ENCODE results near the gene ATP7B.

Gene ATP7B

DNA sequence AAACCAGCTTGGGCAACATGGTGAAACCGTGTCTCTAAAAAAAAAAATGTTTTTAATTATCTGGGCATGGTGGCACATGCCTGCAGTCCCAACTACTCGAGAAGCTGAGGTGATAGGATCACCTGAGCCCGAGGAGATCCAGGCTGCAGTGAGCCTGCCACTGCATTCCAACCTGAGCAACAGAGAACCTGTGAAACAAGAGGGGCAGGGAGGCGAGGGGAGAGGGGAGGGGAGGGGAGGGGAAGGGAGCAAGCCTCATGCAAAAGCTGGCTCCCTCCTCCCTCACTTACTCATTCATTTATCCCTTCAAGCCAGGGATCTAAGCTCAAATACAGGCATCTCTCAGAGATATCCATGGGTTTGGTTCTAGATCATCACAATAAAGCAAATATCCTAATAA, 8.9 kb downstream of the ATP7B start:
- TF ChIP-seq, protein P1, sequence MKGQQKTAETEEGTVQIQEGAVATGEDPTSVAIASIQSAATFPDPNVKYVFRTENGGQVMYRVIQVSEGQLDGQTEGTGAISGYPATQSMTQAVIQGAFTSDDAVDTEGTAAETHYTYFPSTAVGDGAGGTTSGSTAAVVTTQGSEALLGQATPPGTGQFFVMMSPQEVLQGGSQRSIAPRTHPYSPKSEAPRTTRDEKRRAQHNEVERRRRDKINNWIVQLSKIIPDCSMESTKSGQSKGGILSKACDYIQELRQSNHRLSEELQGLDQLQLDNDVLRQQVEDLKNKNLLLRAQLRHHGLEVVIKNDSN (IDR thresholded peaks at IDR 0.05) = no peak
- TF ChIP-seq TEAD4 (IDR thresholded peaks at IDR 0.05) = no peak
- TF ChIP-seq CREB1 (IDR thresholded peaks at IDR 0.05; ENCODE audit: low read depth) = no peak
- no peak for TF ChIP-seq ZBTB7A (IDR thresholded peaks at IDR 0.05; ENCODE audit: low read depth)
- no peak for TF ChIP-seq TAF1 (IDR thresholded peaks at IDR 0.05; ENCODE audit: low read depth)
- no peak for TF ChIP-seq YY1 (IDR thresholded peaks at IDR 0.05; ENCODE audit: low read depth)
- no peak for TF ChIP-seq TCF12 (IDR thresholded peaks at IDR 0.05; ENCODE audit: low read depth)
- TF ChIP-seq CEBPB (IDR thresholded peaks at IDR 0.05) = no peak

DNA sequence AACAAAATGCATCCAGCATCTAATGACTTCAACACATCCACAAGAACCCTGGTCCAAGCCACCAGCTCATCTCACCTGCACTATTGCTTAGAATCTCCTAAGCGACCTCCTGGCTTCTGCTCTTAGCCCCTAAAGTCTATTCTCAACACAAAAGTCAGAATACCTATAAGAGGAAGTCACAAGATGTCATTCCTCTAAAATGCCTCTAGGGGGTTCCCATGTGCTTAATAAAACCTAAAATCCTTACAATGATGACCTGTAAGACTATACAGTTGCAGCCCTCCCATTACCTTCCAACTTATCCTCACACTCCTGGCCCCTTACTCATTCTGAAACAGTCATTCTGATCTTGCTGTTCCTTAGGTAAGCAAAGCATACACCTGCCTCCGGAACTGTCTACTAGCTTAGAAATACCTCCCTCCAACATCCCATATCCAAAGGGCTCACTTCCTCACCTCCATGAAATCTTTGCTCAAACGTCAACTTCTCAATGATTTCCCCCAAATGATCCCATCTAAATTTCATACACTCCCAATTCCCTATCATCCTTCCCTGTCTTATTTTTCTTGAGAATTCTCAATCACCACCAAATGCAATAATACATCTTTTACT, 10.0 kb downstream of the ATP7B start:
- TF ChIP-seq ZBTB7A (IDR thresholded peaks at IDR 0.05; ENCODE audit: low read depth) (no peak), RAD21 (IDR thresholded peaks at IDR 0.05; ENCODE audit: low read depth) (peak; percentile 72), EP300 (IDR thresholded peaks at IDR 0.05; ENCODE audit: borderline replicate concordance) (no peak), TCF12 (IDR thresholded peaks at IDR 0.05; ENCODE audit: low read depth) (no peak), TEAD4 (IDR thresholded peaks at IDR 0.05) (no peak), TAF1 (IDR thresholded peaks at IDR 0.05; ENCODE audit: low read depth) (no peak)
- TF ChIP-seq, protein P2, sequence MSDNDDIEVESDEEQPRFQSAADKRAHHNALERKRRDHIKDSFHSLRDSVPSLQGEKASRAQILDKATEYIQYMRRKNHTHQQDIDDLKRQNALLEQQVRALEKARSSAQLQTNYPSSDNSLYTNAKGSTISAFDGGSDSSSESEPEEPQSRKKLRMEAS (IDR thresholded peaks at IDR 0.05) = no peak

DNA sequence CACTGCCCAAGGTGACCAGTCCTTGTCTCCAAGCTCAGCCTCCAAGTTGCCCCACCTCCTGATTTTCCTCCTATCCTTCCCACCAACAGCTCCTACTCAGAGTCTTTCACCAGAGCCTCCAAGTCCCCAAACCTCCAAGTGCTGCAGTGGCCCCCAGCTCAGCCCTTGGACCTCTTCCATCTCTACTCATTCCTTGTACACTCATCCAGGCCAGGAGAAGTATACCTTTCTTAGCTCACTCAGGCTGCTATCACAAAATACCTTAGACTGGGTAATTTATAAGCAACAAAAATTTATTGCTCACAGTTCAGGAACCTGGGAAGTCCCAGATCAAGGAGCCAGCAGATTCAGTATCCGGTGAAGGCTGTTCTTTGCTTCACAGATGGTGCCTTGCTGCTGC, 11.3 kb downstream of the ATP7B start:
- TF ChIP-seq FOXM1 (IDR thresholded peaks at IDR 0.05; ENCODE audit: borderline replicate concordance, low read depth) = no peak
- TF ChIP-seq, protein P3, sequence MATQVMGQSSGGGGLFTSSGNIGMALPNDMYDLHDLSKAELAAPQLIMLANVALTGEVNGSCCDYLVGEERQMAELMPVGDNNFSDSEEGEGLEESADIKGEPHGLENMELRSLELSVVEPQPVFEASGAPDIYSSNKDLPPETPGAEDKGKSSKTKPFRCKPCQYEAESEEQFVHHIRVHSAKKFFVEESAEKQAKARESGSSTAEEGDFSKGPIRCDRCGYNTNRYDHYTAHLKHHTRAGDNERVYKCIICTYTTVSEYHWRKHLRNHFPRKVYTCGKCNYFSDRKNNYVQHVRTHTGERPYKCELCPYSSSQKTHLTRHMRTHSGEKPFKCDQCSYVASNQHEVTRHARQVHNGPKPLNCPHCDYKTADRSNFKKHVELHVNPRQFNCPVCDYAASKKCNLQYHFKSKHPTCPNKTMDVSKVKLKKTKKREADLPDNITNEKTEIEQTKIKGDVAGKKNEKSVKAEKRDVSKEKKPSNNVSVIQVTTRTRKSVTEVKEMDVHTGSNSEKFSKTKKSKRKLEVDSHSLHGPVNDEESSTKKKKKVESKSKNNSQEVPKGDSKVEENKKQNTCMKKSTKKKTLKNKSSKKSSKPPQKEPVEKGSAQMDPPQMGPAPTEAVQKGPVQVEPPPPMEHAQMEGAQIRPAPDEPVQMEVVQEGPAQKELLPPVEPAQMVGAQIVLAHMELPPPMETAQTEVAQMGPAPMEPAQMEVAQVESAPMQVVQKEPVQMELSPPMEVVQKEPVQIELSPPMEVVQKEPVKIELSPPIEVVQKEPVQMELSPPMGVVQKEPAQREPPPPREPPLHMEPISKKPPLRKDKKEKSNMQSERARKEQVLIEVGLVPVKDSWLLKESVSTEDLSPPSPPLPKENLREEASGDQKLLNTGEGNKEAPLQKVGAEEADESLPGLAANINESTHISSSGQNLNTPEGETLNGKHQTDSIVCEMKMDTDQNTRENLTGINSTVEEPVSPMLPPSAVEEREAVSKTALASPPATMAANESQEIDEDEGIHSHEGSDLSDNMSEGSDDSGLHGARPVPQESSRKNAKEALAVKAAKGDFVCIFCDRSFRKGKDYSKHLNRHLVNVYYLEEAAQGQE (IDR thresholded peaks at IDR 0.05; ENCODE audit: low read depth) = no peak
- TF ChIP-seq YY1 (IDR thresholded peaks at IDR 0.05; ENCODE audit: low read depth) = no peak
- TF ChIP-seq TAF1 (IDR thresholded peaks at IDR 0.05; ENCODE audit: low read depth) = no peak
- TF ChIP-seq, protein P1 (IDR thresholded peaks at IDR 0.05) = no peak
- TF ChIP-seq NFIC (IDR thresholded peaks at IDR 0.05) = no peak
- no peak for TF ChIP-seq TCF12 (IDR thresholded peaks at IDR 0.05; ENCODE audit: low read depth)
- no peak for TF ChIP-seq CEBPB (IDR thresholded peaks at IDR 0.05)
- no peak for TF ChIP-seq TEAD4 (IDR thresholded peaks at IDR 0.05)
- TF ChIP-seq, protein P2 (IDR thresholded peaks at IDR 0.05) = no peak
- TF ChIP-seq ZBTB7A (IDR thresholded peaks at IDR 0.05; ENCODE audit: low read depth) = no peak
- no peak for TF ChIP-seq EGR1 (IDR thresholded peaks at IDR 0.05)

DNA sequence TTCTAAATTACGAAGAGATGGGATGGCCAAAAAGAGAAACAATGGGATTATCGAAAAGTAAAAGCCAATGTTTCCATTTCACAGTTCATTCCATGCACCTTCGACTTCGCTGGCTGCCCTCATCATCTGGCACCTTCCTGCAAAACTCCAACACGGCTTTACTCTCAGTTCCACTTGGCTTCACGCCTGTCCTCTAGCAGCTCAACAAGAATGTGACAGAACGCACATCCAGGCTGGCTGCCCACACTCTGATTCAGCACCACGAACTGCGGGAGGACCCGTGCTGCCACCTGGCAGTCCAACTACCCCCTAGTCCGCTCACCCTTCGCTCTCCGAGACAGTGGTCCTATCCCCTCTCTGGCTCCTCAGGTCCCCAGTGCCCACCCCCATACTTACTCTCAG, 11.7 kb downstream of the ATP7B start:
- no peak for TF ChIP-seq RAD21 (IDR thresholded peaks at IDR 0.05; ENCODE audit: low read depth)
- TF ChIP-seq, protein P2 (IDR thresholded peaks at IDR 0.05) = 0 out of 2 replicates have a peak, but pooled peaks have one; percentile 15

DNA sequence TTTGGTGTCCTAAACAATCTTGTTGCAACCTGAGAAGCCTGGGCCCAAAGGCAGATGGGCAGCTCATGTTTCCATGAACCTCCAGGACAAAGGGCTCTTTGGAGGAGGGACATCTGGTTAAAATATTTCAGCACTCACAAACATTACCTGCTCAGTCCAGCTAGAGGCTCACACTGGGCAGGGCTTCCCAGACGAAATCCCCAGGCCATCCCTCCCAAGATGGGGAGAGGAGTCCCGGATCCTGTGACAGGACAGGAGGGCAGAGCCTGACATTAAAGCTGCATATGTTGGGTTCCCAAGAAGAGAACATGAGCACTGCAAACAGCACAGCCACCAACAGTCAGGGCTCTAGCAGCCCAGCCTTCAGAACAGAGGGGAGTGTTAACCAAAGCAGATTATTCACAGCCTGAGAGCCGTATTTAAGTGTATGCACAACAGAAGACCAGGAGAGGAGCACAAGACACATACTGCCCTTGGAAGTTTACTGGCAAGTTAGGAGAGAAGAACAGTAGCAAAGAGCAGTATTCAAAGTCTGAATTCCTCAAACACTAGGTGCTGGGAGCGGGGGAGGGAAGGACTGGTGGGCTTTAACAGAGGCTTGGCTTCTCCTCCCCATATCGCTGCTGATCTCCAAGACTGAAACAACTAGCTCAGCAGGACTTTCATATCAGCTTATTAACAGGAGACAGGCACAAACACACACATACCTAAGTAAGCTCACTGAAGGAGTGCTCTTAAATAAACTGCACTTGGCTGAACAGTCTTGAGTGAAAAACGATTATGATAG, 12.3 kb downstream of the ATP7B start:
- no peak for TF ChIP-seq EP300 (IDR thresholded peaks at IDR 0.05; ENCODE audit: borderline replicate concordance)
- TF ChIP-seq, protein P1 (IDR thresholded peaks at IDR 0.05) = no peak

DNA sequence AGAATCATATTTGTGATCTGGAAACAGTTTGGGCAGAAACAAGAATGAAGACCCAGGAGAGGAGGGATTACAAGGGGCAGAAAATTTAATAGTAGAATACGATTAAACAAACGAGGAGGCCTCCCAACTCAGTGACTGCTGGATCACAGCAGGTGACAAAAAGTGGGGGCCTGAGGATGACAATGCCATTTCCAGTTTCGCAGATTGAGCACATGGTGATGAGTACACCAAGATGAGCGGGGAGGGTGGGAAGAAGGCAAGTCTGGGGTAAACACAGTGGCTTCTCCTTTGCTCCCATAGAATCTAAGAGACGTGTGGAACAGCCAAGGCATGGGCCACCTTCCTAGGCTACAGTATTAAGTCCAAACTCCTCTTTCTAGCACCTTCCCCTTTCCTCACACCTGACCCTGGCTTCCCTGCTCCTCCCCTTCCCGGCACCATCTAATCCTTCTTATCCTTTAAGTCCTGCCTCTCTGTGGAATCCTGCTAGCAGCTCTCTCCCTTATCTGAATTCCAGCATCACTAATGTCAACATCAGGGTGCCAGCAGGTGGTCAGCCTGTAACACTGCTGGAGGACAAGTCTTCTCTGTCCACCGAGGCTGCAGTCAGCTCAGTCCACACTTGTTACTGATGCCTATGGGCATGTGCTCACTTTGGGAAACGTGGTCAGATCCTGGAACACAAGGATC, 13.5 kb downstream of the ATP7B start:
- no peak for TF ChIP-seq FOXM1 (IDR thresholded peaks at IDR 0.05; ENCODE audit: borderline replicate concordance, low read depth)
- TF ChIP-seq, protein P1 (IDR thresholded peaks at IDR 0.05) = no peak
- TF ChIP-seq ZBTB7A (IDR thresholded peaks at IDR 0.05; ENCODE audit: low read depth) = no peak
- TF ChIP-seq TCF12 (IDR thresholded peaks at IDR 0.05; ENCODE audit: low read depth) = no peak
- TF ChIP-seq EGR1 (IDR thresholded peaks at IDR 0.05) = no peak
- TF ChIP-seq CREB1 (IDR thresholded peaks at IDR 0.05; ENCODE audit: low read depth) = no peak
- no peak for TF ChIP-seq RAD21 (IDR thresholded peaks at IDR 0.05; ENCODE audit: low read depth)
- no peak for TF ChIP-seq TAF1 (IDR thresholded peaks at IDR 0.05; ENCODE audit: low read depth)
- no peak for TF ChIP-seq TEAD4 (IDR thresholded peaks at IDR 0.05)
- TF ChIP-seq, protein P2 (IDR thresholded peaks at IDR 0.05) = no peak
- no peak for TF ChIP-seq YY1 (IDR thresholded peaks at IDR 0.05; ENCODE audit: low read depth)
- no peak for TF ChIP-seq EP300 (IDR thresholded peaks at IDR 0.05; ENCODE audit: borderline replicate concordance)
- TF ChIP-seq NFIC (IDR thresholded peaks at IDR 0.05) = no peak
- TF ChIP-seq, protein P3 (IDR thresholded peaks at IDR 0.05; ENCODE audit: low read depth) = no peak
- no peak for TF ChIP-seq CEBPB (IDR thresholded peaks at IDR 0.05)
